NCI-H524 treated with DMSO at 0.1 percent for 48 hours (cell line): Measurements from ENCODE around the gene PHF8.

ENCODE experiments used
- DNase-seq: peaks from one replicate; lab custom pipeline; 2025; lab: John Stamatoyannopoulos, UW

Gene PHF8

DNA sequence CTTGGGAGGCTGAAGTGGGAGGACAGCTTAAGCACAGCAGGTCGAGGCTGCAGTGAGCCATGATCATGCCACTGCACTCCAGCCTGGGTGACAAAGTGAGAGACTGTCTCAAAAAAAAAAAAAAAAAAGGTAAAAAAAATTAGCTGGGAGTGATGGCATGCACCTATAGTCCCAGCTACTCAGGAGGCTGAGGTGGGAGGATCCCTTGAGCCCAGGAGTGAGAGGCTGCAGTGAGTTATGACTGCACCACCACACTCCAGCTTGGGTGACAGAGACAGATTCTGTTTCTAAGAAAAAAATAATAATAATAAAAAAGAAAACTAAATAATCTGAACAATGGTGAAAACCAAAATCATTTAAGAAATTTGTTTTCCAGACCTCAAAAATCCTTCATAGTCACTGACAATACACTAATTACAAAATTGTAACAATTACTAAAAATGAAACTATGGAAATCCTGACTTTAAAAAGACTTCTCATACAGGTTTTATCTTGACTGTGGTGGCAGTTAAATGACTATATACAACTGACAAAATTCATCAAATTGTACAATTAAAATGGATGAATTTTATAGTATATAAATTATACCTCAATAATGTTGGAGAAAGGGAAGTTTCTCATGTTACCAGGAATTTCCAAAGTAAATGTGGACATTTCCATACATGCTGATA lies 31.3 kb downstream of the PHF8 start:
- no peak for DNase-seq

DNA sequence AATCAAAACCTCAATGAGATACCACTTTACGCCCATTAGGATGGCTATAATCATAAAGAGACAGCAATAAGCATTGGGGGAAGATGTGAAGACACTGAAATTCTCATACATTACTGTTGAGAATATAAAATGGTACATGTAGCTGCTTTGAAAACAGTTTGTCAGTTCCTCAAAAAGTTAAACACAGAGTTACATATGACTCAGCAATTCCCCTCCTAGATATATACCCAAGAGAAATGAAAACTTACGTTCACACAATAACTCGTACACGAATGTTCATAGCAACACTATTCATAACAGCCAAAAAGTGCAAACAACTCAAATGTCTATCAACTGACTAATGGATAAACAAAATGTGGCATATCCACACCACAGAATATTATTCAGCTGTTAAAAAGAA lies 36.6 kb downstream of the PHF8 start:
- no peak for DNase-seq

DNA sequence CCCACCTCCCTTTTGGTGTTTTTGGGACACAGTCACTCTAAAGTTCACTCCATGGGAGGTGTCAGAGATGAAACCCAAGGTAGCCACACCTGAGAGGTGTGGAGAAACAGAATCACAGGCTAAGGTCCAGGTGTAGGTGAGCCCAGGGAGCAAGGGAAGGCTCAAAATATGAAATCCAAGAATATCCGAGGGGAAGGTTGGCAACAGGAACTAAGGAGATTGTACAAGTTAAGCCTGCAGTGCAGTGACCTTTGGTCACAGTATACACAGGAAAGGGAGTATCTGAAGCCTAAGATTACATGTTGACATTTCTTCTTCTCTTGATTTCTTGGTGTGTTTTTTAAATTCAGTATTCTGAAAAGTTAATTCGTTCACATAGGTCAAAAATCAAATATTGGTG lies 46.5 kb downstream of the PHF8 start:
- DNase-seq: no peak

DNA sequence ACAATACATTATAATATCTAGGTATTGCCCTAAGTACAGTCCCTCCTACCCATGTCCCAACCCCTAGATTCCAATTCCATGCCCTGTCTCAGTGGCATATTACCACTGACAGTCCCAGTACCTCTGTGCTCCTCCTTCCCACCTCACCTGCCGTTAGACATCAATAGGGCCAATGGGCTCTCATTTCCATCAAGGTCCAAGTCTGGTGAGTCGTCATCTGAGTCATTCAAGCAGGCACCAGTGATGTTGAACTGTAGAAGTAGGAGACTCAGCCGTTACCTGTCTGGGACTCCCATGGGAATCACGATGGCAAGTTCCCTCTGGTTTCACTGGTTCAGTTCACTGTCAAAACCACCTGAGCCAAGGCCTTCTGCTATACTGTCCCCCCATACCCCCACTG lies 51.7 kb downstream of the PHF8 start:
- DNase-seq: no peak

DNA sequence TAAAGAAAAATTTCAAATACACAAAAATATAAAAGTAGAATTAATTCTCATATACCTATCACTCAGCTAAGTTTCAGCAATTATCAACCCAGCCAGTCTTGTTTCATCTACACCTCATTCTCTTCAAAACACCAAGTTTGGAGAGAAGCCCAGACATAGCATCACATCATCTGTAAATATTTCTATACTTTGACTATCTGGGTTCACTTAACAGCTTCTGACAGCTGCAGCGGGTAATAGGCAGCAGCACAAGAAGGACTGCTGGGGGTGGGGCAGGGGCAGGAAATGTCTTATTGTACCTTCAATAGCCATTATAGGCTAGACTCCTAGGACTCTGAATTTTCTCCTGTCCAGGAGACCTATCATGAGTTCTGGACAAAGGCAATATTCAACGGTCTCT lies 54.1 kb downstream of the PHF8 start:
- DNase-seq: no peak

DNA sequence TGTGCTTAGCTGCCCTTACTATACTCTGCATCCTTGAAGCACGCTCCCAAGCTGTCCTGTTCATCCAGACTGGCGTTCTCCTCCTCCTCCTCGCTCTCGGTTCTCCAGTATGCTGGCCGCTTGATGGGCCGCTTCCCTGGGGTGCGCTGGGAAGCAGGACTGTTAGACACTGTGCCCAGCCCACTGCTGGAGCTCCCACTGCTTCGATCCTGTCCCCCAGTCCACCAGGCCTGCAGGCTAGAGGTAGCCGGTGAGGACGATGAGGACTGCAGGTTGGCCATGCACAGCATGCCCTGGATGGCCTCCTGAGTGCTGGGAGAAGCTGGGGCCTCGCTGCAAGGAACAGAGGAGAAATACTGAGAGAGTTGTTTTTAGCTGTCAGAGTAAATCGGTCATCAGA lies 59.4 kb downstream of the PHF8 start:
- no peak for DNase-seq

DNA sequence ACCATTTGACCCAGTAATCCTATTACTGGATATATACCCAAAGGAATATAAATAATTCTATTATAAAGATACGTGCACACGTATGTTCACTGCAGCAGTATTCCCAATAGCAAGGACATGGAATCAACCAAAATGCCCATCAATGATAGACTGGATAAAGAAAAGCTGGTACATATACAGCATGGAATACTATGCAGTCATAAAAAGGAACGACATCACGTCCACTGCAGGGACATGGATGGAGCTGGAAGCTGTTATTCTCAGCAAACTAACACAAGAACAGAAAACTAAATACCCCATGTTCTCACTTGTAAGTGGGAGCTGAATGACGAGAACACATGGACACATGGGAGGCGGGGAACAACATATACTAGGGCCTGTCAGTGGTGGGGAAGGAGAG lies 69.7 kb downstream of the PHF8 start:
- no peak for DNase-seq

DNA sequence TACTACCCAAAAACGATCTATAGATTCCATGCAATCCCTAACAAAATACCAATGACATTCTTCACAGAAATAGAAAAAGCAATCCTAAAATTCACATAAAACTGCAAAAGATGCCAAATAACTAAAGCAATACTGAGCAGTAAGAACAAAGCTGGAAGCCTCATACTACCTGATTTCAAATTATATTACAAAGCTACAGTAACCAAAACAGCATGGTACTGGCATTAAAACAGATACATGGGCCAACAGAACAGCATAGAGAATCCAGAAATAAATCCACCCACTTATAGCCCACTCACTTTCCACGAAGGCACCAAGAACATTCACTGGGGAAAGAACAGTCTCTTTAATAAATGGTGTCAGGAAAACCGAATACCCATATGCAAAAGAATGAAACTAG lies 74.7 kb downstream of the PHF8 start:
- no peak for DNase-seq

DNA sequence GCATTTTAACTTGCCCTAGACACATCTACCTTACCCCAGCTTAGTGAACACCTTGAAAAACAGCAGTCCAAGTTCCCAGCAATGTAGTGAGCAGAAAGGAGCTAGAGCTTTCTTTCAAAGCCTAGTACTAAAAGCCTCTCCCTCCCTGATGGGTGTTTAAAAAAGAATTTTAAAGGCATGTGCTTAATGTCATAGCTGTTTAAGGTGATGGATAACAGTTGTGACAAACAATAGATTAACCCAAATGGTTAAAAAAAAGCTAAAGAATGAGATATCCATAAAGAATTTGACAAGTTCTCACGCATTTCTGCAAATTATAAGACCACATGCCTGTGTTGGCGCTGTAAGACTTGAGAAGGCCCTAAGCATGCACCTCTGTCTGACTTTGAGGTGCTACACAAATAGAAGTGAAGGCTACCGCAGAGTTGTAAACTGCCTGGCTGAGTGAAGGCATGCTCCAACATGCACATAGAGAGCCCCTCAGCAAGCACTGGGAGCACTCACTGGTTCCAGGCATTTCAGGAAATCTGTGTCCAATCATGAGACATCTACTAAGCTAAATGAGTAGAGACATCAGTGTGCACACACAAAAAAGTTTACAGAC lies 94.0 kb downstream of the PHF8 start:
- no peak for DNase-seq

DNA sequence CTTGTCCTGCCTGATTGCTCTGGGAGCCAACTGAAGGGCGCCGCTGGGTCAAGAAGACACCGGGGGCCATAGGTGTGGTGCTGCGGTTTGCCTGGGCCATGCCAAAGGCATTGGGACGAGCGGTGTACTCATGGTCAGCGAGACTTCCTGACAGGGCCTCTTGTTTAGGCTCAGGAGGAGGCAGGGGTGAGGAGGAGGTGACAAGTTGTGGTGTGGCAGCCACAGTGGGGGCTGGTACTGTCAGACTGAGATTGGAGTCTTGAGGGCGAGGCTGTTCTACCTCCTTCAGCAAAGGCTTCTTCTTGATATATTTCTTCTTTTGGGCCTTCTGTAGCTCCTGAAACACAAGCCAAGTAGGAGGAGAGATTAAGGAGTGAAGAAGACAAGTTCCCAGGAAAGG lies 104.1 kb downstream of the PHF8 start:
- DNase-seq: no peak

DNA sequence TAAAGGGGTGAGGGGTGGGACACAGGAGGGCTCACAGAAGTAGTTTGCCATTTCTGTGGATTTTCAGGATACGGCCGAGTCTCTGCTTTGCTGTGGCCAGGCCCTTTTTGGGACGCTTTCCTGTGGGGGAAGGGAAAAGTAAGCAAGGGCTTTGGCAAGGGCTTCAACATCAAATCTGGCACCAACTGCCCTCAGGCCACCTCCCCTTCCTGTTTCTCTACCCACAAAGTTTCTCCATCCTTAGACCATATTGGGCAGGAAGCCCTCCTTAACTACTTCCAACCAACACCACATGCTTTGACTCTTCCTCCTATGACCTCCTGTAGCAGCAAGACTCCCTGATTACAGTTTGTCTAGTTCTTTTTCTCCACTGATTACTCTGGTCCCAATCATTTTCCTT lies 105.1 kb downstream of the PHF8 start:
- DNase-seq: no peak

DNA sequence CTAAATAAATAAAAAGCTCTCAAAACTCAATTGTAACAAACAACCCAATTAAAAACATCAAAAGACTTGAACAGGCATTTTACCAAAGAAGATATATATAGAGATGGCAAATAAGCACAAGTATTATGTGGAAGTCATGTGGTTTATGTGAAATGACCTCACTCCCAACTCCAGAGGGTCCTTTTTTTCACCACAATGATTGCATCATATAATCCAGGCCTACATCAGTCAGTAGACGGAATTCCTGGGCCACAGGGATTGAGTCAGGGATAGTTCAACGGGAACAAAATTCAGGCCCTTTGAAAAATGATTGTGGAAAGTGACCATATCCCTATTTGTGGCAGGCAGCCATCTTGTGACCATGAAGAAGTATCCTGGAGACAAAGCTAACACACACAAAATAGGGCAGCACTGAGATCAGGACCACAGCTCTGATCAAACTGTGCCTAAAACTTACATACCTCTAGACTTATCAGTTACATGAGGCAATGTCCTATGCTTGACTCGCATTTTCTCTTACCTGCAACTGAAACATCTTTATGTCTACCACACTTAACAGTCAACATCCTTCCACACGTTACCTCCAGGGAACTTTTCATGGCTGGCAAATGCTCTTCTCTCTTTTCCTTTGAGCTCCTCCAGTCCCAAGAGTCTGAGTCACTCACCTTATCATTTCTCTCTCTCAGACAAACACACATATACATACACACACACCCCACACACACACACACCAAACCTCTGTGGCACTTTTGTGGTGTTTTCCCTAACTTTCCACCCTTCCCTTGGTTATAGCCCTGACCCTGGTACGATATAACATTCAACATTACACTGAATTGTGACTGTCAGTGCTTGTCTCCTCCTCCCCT lies 113.5 kb downstream of the PHF8 start:
- no peak for DNase-seq

DNA sequence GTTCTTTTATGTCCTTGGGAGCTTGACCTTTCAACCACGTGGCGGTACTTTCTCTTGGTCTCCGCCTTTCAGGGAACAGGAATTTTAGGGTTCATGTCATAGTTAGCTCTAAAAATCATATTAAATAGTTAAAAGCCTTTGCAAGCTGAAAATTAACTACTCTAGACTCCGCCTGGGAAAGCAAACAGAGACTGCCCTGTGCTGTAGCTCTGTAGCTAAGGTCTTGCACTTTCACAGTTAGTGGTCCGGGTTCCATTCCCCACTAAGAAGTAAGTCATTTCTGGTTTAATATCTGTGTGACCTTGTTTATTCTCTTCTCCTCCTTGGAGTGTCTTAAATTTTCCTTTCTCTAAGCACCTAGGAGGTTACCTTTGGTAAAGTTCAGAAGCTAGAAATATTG lies 118.2 kb downstream of the PHF8 start:
- DNase-seq: no peak

DNA sequence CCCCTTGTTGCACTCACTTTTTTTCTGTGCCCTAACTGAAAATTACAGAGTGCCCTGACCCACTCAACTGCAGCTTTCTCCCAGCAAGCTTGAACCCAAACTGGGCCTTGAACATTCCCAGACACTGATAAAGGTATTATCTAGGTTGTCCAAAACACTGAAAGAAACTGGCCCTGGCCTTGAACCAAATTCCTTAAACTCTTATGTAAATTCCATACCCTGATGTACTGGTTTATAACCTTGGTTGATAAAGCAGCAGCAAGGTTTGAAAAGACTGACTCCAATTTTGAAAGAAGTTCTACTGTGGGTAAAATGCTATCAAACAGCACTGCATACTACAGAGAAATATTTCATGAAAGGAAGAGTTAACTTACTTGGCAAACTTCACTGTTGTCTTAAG lies 125.6 kb downstream of the PHF8 start:
- no peak for DNase-seq

DNA sequence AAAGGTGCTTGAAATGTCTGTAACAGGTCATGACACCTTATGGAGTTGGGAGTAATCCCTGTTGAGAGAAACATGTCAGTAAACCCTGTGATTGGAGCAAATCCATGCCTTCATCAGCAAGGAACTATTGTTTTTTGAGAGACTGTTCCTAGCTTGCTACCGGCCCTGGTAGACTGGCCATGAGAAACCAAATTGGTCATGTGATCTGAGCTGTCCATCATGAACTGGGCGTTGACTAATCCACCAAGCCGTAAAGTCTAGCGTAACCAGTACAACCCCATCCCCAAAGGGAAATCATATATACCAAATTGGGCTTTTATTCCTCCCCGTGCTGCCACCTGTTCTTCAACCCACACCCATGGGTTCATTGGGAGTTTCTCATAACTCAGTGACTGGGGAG lies 143.7 kb downstream of the PHF8 start:
- no peak for DNase-seq

DNA sequence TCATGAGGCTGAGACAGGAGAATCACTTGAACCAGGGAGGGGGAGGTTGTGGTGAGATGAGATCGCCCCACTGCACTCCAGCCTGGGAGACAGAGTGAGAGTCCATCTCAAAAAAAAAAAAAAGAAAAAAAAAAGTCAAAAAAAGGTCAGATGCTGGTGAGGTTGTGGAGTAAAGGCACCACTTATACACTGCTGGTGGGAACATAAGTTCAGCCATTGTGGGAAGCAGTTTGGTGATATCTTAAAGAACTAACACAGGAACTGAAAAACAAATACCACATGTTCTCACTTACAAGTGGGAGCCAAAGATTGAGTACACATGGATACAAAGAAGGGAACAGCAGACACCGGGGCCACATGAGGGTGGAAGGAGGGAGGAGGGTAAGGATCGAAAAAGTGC lies 149.0 kb downstream of the PHF8 start:
- no peak for DNase-seq
